Colonic mucosa (tissue), 4 donors: ENCODE measurements around the gene CLSTN1. TPM values are rescaled to one million over a fixed set of nuclear protein-coding genes. Genes with fewer than 3 reads are reported as not detected.
A peak's percentile ranks its signal among the peaks of the same experiment; 100 is the strongest.

Experiments used
- DNase-seq: peaks from one replicate; pipeline ENCODE4 v3.0.0-alpha.2; 2020
- H3K27ac ChIP-seq: fragments of 200-600 bp; one replicate; pipeline ENCODE4 v1.8.0; 2021
- H3K27me3 ChIP-seq: fragments of 200-600 bp; one replicate; pipeline ENCODE4 v1.8.0; 2021
- H3K36me3 ChIP-seq: fragments of 200-600 bp; one replicate; pipeline ENCODE4 v1.8.0; 2021
- H3K4me1 ChIP-seq: fragments of 200-600 bp; one replicate; pipeline ENCODE4 v1.8.0; 2021; ENCODE audit warnings: mild to moderate bottlenecking
- H3K4me3 ChIP-seq: fragments of 200-600 bp; one replicate; pipeline ENCODE4 v1.8.0; 2021
- H3K9ac ChIP-seq, 2 donors: one replicate each; pipeline ENCODE4 v1.7.0; 2013; ENCODE audit warnings: control low read depth in 2 of 2, low read depth in 2 of 2, low read length in 2 of 2
- H3K9me3 ChIP-seq: fragments of 200-600 bp; one replicate; pipeline ENCODE4 v1.8.0; 2021
- CTCF ChIP-seq: fragments of 200-600 bp; IDR thresholded peaks from one replicate; pipeline ENCODE4 v1.8.0; 2022; ENCODE audit warnings: antibody characterized with exemption, mild to moderate bottlenecking
- intact Hi-C: fragments of 100-400 bp; cut with DNase I; formaldehyde crosslinking; loops from one replicate; pipeline ENCODE4 v1.14.1; 2022
- total RNA-seq, 2 donors: library from RNA; stranded (reverse); fragmentation: NEBNext Ultra II Directional in 1 of 2; extraction: Animal tissue kit (Norgen Biotek cat#: 25700) in 1 of 2; gene quantifications; one replicate each; pipeline ENCODE4 v1.2.1, GENCODE V29; 2021
- donor health status: healthy.
- donor health status: DM: no; HTN: no; CAD: no.
- donor health status: DM: no; HTN: no; CAD: no.

Gene CLSTN1
- total RNA-seq, 2 donors from 2014 or later = 215 to 226 TPM

GRCh38 chr1:9822490-9822889, 1.3 kb downstream of the CLSTN1 start:
- Histone ChIP-seq H3K4me1 (peaks cover 18% of the 10 kb centered on the region), H3K36me3 (no peaks in the 10 kb centered on the region), H3K27ac (peak overlapping the region; percentile 78), H3K9ac (peak overlapping the region; percentile 93 to 96), H3K9me3 (no peaks in the 10 kb centered on the region), H3K4me3 (peak overlapping the region; percentile 86), H3K27me3 (no peaks in the 10 kb centered on the region)
- no peak for TF ChIP-seq CTCF
- intact Hi-C loops = no loop called here
- DNase-seq = no peak

DNA sequence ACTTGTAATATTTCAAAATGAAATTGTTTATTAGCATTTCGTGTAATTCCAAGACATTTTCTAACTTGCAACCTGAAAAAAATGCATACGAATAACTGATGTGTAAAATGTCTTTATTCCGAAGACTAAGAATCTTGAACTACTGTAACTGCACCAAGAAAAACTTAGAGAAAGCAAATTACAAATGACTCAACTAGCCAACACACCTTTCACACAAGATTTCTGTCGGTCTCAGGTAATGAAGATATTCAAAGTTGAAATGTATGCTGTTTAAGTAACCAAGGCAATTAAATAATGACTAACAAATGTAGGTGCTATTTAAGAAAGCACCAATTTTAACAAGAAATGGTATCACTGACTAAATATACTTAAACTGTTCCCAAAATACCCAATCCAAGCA, 2.1 kb downstream of the CLSTN1 start:
- no peaks in the 10 kb centered on the region for H3K36me3 ChIP-seq
- no peak for TF ChIP-seq CTCF
- peak overlapping the region; percentile 86 for H3K4me3 ChIP-seq
- H3K27me3 ChIP-seq = no peaks in the 10 kb centered on the region
- intact Hi-C loops = no loop called here
- no peak overlapping the region for H3K9ac ChIP-seq
- H3K27ac ChIP-seq = no peak overlapping the region
- no peak for DNase-seq
- no peaks in the 10 kb centered on the region for H3K9me3 ChIP-seq
- peaks cover 18% of the 10 kb centered on the region for H3K4me1 ChIP-seq

GRCh38 chr1:9820521-9820920, 3.2 kb downstream of the CLSTN1 start:
- TF ChIP-seq CTCF = no peak
- Histone ChIP-seq H3K4me3 (no peak overlapping the region), H3K4me1 (peaks cover 18% of the 10 kb centered on the region), H3K36me3 (no peaks in the 10 kb centered on the region), H3K27me3 (no peaks in the 10 kb centered on the region), H3K27ac (no peak overlapping the region), H3K9me3 (no peaks in the 10 kb centered on the region), H3K9ac (no peak overlapping the region)
- DNase-seq = no peak
- intact Hi-C loops = no loop called here

- H3K36me3 ChIP-seq = no peaks in the 10 kb centered on the region
- H3K9me3 ChIP-seq = no peaks in the 10 kb centered on the region
- H3K4me3 ChIP-seq = no peak overlapping the region
- intact Hi-C loops = no loop called here
- H3K4me1 ChIP-seq = peaks cover 17% of the 10 kb centered on the region
- no peak for TF ChIP-seq CTCF
- H3K27me3 ChIP-seq = no peaks in the 10 kb centered on the region
- DNase-seq = no peak
- no peak overlapping the region for H3K9ac ChIP-seq
- H3K27ac ChIP-seq = peak overlapping the region; percentile 90
Measured at GRCh38 chr1:9817734-9818133, 6.0 kb downstream of the CLSTN1 start.

DNA sequence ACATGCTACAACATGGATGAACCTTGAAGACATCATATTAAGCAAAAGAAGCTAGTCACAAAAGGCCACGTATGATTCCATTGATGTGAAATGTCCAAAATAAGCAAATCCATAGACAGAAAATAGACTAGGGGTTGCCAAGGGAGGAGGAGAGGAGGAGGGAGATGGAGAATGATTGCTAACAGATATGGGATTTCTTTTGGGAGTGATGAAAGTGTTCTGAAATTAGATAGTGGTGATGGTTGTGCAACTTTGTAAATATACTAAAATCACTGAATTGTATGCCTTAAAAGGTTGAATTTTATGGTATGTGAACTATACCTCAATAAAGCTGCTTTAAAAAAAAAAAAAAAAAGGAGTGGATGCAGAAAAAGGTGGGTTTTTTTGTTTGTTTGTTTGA, 7.6 kb downstream of the CLSTN1 start:
- no peak for DNase-seq
- no peaks in the 10 kb centered on the region for H3K27me3 ChIP-seq
- H3K9me3 ChIP-seq = no peaks in the 10 kb centered on the region
- intact Hi-C loops = no loop called here
- H3K9ac ChIP-seq = no peak overlapping the region
- H3K36me3 ChIP-seq = no peaks in the 10 kb centered on the region
- peaks cover 22% of the 10 kb centered on the region for H3K4me1 ChIP-seq
- peak overlapping the region; percentile 90 for H3K27ac ChIP-seq
- H3K4me3 ChIP-seq = no peak overlapping the region
- TF ChIP-seq CTCF = no peak

DNA sequence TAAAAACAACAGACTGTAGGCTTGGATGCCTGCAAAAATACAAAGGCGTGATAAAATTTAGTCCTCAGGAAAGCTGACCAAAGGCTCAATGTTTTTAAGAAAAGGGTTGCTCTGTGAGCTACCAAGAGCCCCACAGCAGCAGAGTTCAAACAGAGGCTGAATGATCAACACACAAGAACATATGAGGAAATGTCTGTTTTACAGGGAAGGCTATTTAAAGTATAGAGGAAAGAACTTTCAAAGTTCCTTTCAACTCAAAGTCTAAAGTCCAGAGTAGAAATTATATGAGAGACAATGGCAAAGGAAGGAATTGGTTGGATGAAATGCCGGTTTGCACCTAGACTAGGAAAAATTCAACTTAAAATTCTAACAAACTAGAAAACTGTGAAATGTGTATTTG, 8.6 kb downstream of the CLSTN1 start:
- intact Hi-C loops = no loop called here
- no peak overlapping the region for H3K4me3 ChIP-seq
- peaks cover 15% of the 10 kb centered on the region for H3K4me1 ChIP-seq
- no peaks in the 10 kb centered on the region for H3K36me3 ChIP-seq
- H3K27ac ChIP-seq = peak overlapping the region; percentile 90
- H3K27me3 ChIP-seq = no peaks in the 10 kb centered on the region
- no peak for DNase-seq
- no peak for TF ChIP-seq CTCF
- no peaks in the 10 kb centered on the region for H3K9me3 ChIP-seq
- H3K9ac ChIP-seq = peak overlapping the region in 1 of 2 donors; percentile 84
